Naive thymus-derived CD8-positive, alpha-beta T cell (primary cell): ENCODE measurements around the gene EMID1. TPM values are rescaled to one million over a fixed set of nuclear protein-coding genes. Genes with fewer than 3 reads are reported as not detected.
A peak's percentile ranks its signal among the peaks of the same experiment; 100 is the strongest.

Experiments
- ATAC-seq, 2 donors: fragments of 150-1000 bp; cut with Tn5 transposase in 1 of 2; sonication (Bioruptor Pico), chemical (Tn5 transposase) in 1 of 2; 1 replicate in 1 of 2; 2 replicates in 1 of 2; pipeline ENCODE4 v1.10.0; 2021; ENCODE audit warnings: mild to moderate bottlenecking in 2 of 2, moderate library complexity in 2 of 2
- POLR2A ChIA-PET: fragments of 350-600 bp; sonication (Branson Sonifier 250); formaldehyde crosslinking; loops from one replicate; lab custom pipeline; 2021; ENCODE audit warnings: antibody characterized with exemption; lab: Charles Lee
- DNase-seq, 10 donors: peaks; one replicate each; pipeline versions ENCODE4 v3.0.0 to v3.0.0-alpha.2; 2020 to 2022
- H3K27ac Mint-ChIP-seq, 10 donors: one replicate each; pipeline ENCODE4 v1.8.0; 2020 to 2022; ENCODE audit warnings: mild to moderate bottlenecking in 10 of 10, mixed read lengths in 10 of 10, moderate library complexity in 4 of 10, inconsistent platforms in 1 of 10
- H3K27me3 Mint-ChIP-seq, 5 donors: one replicate each; pipeline ENCODE4 v1.8.0; 2021 to 2022; ENCODE audit warnings: mixed read lengths in 5 of 5
- H3K36me3 Mint-ChIP-seq, 3 donors: one replicate each; pipeline ENCODE4 v1.8.0; 2020 to 2022; ENCODE audit warnings: mixed read lengths in 3 of 3, mild to moderate bottlenecking in 2 of 3, inconsistent platforms in 1 of 3
- H3K4me1 Mint-ChIP-seq, 4 donors: one replicate each; pipeline ENCODE4 v1.8.0; 2021 to 2022; ENCODE audit warnings: mixed read lengths in 4 of 4
- H3K4me3 Mint-ChIP-seq, 10 donors: one replicate each; pipeline ENCODE4 v1.8.0; 2020 to 2022; ENCODE audit warnings: mild to moderate bottlenecking in 10 of 10, mixed read lengths in 10 of 10, moderate library complexity in 6 of 10, inconsistent platforms in 1 of 10
- H3K9me3 Mint-ChIP-seq, 9 donors: one replicate each; pipeline ENCODE4 v1.8.0; 2020 to 2022; ENCODE audit warnings: mixed read lengths in 9 of 9, mild to moderate bottlenecking in 3 of 9, inconsistent platforms in 1 of 9, moderate library complexity in 1 of 9
- polyA plus RNA-seq, 3 donors: library from polyadenylated mRNA; unstranded; fragments of 300-500 nt; fragmentation: Illumina TruSeq; gene quantifications; one replicate each; pipeline ENCODE4 v1.2.3, GENCODE V29; 2021
- total RNA-seq, 8 experiments: library from RNA in 2 of 8; stranded (reverse) in 2 of 8; gene quantifications; one replicate each; pipeline ENCODE4 v1.2.3 and lab custom pipeline; 2021 to 2026

The EMID1 gene
- total and polyA plus RNA-seq, 5 experiments from 2014 or later = not detected

DNA sequence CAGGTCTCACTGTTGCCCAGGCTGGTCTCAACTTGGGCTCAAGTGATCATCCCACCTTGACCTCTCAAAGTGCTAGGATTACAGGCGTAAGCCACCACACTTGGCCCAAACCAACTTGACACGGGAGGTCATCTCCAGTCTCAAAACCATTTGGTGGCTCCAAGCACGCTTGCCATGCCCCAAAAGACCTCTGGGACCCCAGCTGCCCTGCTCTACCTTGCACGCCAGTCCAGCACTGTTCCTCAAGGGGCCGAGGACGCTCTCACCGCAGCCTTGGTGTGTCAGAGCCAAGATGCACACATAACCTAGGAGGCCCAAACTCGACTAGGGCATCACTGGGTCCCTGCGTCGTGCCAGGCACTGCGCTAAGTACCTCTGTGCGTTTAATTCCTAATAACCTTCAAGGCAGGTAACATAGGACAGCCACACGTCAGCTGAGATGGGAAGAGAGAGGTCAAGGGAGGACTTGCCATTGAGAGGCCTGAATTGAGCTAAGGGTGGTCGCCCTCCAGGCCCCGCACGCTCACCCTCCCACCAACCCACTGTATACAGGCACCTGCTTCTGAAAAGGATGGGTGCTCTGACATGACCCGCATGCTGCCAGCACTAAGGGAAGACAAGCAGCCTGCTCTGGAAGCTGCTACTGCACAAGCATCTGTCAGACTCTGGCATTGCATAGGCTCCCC is 96.2 kb downstream of the EMID1 start:
- Mint-ChIP-seq H3K27me3 (peaks cover 2 to 24% (median 4%) of the 10 kb centered on the region in 5 donors), H3K27ac (peak overlapping the region in 4 of 10 donors; percentile 40 to 95 (median 66)), H3K9me3 (no peaks in the 10 kb centered on the region), H3K4me1 (peaks cover 9 to 26% (median 13%) of the 10 kb centered on the region in 4 donors), H3K4me3 (no peak overlapping the region), H3K36me3 (peaks cover 6 to 47% (median 18%) of the 10 kb centered on the region in 3 donors)
- DNase-seq (no peak), ATAC-seq (no peak)
- POLR2A ChIA-PET = interaction anchor here (0.7 to 1.3 kb wide), 3 partner anchors 15 to 252 kb away, joined by 3 read pairs; partner anchors contain the start of genes EWSR1 and THOC5

DNA sequence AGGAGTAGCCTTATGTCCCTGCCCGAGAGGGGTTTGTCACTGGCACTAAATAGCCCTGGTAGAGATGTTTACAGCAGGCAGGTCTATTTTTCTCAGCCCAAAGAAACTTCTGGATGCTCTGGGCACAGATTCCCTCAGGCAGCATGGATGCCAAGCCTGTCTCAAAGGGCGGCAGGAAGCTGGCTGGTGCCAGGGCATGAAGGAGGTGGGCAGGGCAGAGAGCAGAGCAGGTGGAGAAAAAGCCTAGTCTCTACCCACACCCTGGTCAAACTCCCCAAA is 96.6 kb downstream of the EMID1 start:
- Mint-ChIP-seq H3K4me3 (no peak overlapping the region), H3K36me3 (peaks cover 6 to 42% (median 18%) of the 10 kb centered on the region in 3 donors), H3K9me3 (peaks cover 0 to under 1% (median 0%) of the 10 kb centered on the region in 9 donors), H3K27ac (no peak overlapping the region), H3K27me3 (peaks cover 2 to 24% (median 5%) of the 10 kb centered on the region in 5 donors), H3K4me1 (peaks cover 10 to 26% (median 14%) of the 10 kb centered on the region in 4 donors)
- ATAC-seq (no peak), DNase-seq (no peak)
- POLR2A ChIA-PET = no interaction called here

DNA sequence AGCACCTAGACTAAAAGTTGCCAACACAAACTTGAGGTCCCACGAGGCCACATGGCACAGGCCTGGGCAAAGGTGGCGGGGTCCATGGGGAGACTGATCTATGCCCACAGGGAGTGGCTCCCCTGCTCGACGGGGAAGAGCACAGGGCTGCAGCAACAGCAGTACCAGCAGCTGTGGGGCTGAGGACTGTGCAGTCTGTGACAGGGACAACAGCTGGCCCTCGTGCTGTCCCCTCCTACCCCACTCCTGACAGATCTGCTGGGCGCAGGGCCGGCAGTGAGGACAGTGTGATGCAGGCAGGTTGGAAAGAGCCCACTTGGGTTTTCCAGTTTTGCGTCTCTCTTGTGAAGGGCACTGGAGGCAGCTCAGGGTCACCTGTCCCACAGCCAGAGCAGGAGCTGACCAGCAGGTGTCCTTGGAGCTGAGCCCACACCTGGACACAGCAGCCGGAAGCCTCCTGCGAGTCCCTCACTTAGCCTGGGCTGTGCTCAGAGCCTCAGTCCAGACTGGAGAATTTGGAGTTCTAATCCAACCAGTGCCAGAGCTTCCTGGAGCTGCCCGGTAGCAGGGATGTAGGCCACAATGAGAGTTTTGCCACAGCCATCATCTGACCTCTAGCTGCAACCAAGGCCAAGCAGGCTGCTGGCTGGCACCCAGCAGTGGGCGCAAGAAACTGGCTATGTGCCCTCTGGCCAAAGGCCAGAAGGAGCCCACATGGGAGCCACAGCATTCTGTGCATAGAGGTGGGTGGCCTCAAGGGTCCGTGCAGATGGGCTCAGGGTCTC is 97.2 kb downstream of the EMID1 start:
- H3K9me3 Mint-ChIP-seq = peaks cover 0 to 2% (median 0%) of the 10 kb centered on the region in 9 donors

DNA sequence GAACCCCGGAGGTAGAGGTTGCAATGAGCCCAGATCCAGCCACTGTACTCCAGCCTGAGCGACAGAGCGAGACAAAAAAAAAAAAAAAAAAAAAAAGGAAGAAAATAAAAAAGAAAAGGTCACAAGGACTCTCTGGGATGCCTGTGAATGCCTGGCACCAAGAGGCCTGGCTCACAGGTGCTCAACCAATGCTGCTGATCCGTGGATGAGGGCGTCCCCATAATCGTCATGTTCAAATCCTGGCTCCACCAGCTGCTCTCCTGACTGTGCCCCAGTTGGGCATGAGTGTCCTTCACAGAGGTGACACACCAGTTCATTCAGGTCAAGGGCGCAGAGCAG is 100.1 kb downstream of the EMID1 start:
- ATAC-seq = no peak
- peaks cover 10 to 17% (median 13%) of the 10 kb centered on the region in 4 donors for H3K4me1 Mint-ChIP-seq
- H3K4me3 Mint-ChIP-seq = peak overlapping the region; percentile 66 to 84 (median 81)
- POLR2A ChIA-PET = interaction anchor here (1.0 kb wide), 1 partner anchor 9 kb away, joined by 4 read pairs; no protein-coding TSS in a partner anchor
- H3K27ac Mint-ChIP-seq = peak overlapping the region in 1 of 10 donors; percentile 34
- H3K9me3 Mint-ChIP-seq = peaks cover 0 to 2% (median 0%) of the 10 kb centered on the region in 9 donors
- H3K27me3 Mint-ChIP-seq = peaks cover 2 to 29% (median 9%) of the 10 kb centered on the region in 5 donors
- no peak for DNase-seq
- H3K36me3 Mint-ChIP-seq = peaks cover 0 to 8% (median 0%) of the 10 kb centered on the region in 3 donors

More for the DNA sequence above, 97.2 kb downstream of the EMID1 start:
- Mint-ChIP-seq H3K4me1 (peaks cover 12 to 26% (median 16%) of the 10 kb centered on the region in 4 donors), H3K36me3 (peaks cover under 1 to 37% (median 14%) of the 10 kb centered on the region in 3 donors), H3K27ac (peak overlapping the region in 1 of 10 donors; percentile 31), H3K27me3 (peaks cover 2 to 24% (median 9%) of the 10 kb centered on the region in 5 donors), H3K4me3 (no peak overlapping the region)
- no peak for DNase-seq
- POLR2A ChIA-PET = no interaction called here
- ATAC-seq = no peak

DNA sequence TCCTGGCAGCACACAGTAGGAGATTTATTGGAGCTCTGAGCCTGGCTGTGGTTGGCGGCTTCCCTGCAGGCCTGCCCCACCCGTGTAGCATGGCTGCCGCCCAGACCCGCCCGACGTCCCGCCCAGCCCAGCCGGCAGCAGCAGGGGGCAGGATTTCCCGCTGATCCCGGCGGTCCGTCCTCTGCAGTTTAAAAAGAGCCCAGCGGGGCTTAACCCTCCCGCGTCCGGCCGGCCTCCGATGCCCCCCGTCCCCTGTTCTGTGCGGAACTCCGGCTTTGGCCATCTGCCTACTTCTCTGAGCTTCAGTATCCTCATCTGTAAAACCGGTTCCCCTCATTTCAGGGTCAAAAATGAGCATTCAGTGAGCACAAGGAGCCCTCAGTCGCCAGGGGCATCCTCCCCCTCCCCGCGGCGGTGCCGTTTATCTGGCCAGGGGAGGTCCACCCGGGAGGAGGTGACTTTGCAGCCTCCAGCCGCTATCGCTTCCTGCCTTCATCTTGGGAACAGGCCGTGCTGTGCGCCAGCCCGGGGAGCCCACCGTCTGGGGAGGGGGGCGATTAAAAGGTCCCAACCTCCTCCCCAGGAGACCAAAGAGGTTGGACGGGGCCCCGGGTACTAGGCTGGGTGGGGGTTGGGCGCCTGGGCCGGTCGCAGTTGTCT is 100.6 kb downstream of the EMID1 start, which contains the start of gene GAS2L1:
Gene GAS2L1 (plus strand): TSS at position 476 of the 660 bp plus-strand sequence. CDS start 1,456 bp downstream, outside the sequence.
- POLR2A ChIA-PET = interaction anchor here (0.8 to 1.0 kb wide), 2 partner anchors 9 to 53 kb away, joined by 3 to 4 read pairs; no protein-coding TSS in a partner anchor
- ATAC-seq = peak; percentile 53 to 56
- peak in 3 of 10 donors; percentile 22 to 32 (median 25) for DNase-seq
- Mint-ChIP-seq H3K4me1 (peaks cover 5 to 18% (median 13%) of the 10 kb centered on the region in 4 donors), H3K27ac (peak within 1 kb of the TSS in 3 of 10 donors; percentile 24 to 56 (median 39)), H3K27me3 (peaks cover 2 to 34% (median 9%) of the 10 kb centered on the region in 5 donors), H3K9me3 (peaks cover 0 to 2% (median 0%) of the 10 kb centered on the region in 9 donors), H3K4me3 (peak within 1 kb of the TSS; percentile 69 to 85 (median 83)), H3K36me3 (peaks cover 0 to 3% (median 0%) of the 10 kb centered on the region in 3 donors)

DNA sequence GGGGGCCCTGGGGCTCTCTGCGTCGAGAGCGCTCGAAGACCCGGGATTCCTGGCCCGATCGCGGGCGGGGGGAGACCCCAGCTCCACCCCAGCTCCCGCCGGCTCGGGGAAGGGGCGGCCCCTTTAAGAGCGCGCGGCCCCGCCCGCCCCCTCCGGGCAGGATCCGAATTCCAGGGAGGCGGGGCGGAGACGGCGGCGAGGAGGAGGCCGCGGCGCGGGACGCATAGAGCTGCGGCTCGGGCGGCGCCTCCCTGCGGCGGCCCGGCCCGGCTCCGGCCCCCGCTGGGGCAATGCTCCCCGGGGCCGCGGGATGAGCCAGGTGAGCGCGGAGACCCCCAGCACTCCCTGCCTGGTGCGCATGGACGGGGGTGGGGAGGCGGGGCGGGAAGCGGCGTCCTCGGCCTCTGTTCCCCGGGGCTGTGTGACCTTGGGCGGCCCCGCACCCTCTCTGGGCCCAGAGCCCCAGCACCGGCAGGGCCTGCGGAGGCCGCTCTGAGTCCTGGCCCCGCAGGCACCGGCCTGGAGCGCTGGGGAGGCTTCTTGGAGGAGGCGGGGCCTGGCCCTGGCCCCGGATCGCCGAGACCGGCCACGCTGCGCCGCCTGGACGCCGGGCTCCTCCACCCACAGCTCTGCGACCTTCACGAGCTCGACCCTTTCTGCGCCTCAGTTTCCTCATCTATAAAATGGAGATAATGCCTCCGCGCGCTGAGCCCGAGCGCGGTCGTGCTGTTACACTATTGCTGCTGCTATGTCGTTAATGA is 101.3 kb downstream of the EMID1 start:
- ATAC-seq = peak in 1 of 2 donors; percentile 59
- H3K4me3 Mint-ChIP-seq = peak overlapping the region; percentile 69 to 85 (median 82)
- peak in 1 of 10 donors; percentile 30 for DNase-seq
- H3K36me3 Mint-ChIP-seq = no peaks in the 10 kb centered on the region
- peaks cover 2 to 37% (median 9%) of the 10 kb centered on the region in 5 donors for H3K27me3 Mint-ChIP-seq
- H3K9me3 Mint-ChIP-seq = peaks cover 0 to 2% (median 0%) of the 10 kb centered on the region in 9 donors
- peaks cover 5 to 18% (median 13%) of the 10 kb centered on the region in 4 donors for H3K4me1 Mint-ChIP-seq
- POLR2A ChIA-PET = interaction anchor here (0.8 to 1.0 kb wide), 2 partner anchors 10 to 52 kb away, joined by 3 to 4 read pairs; no protein-coding TSS in a partner anchor
- H3K27ac Mint-ChIP-seq = peak overlapping the region in 3 of 10 donors; percentile 24 to 56 (median 39)

DNA sequence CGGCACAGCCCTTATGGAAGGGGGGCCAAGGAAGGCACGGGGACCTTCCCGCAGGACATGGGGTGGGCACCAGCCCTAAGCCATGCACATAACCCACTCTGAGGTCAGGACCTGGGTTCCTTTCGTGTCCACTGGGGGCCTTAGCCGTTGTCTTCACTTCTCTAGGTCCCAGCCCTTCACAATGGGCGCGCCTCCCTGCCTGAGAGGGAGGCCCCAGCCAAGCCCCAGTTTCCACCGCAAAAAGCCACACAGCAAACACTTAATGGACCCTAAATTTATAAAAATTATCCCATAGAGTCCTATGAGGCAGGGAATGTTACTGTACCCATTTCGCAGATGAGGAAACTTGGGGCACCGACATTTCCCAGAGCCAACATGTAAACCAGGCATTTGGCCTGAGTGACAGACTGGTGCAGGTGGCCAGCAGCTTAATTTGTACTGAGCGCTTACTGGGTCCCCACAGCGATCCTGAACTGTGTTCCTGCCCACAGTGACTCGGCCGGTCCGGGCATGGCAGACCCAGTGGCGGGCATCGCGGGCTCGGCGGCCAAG is 102.0 kb downstream of the EMID1 start:
- POLR2A ChIA-PET = no interaction called here
- H3K4me3 Mint-ChIP-seq = peak overlapping the region; percentile 69 to 85 (median 81)
- no peak for ATAC-seq
- H3K27ac Mint-ChIP-seq = peak overlapping the region in 3 of 10 donors; percentile 24 to 56 (median 39)
- peaks cover 0 to 2% (median 0%) of the 10 kb centered on the region in 9 donors for H3K9me3 Mint-ChIP-seq
- H3K4me1 Mint-ChIP-seq = peaks cover 7 to 18% (median 14%) of the 10 kb centered on the region in 4 donors
- peaks cover 2 to 43% (median 14%) of the 10 kb centered on the region in 5 donors for H3K27me3 Mint-ChIP-seq
- DNase-seq = no peak
- no peaks in the 10 kb centered on the region for H3K36me3 Mint-ChIP-seq

DNA sequence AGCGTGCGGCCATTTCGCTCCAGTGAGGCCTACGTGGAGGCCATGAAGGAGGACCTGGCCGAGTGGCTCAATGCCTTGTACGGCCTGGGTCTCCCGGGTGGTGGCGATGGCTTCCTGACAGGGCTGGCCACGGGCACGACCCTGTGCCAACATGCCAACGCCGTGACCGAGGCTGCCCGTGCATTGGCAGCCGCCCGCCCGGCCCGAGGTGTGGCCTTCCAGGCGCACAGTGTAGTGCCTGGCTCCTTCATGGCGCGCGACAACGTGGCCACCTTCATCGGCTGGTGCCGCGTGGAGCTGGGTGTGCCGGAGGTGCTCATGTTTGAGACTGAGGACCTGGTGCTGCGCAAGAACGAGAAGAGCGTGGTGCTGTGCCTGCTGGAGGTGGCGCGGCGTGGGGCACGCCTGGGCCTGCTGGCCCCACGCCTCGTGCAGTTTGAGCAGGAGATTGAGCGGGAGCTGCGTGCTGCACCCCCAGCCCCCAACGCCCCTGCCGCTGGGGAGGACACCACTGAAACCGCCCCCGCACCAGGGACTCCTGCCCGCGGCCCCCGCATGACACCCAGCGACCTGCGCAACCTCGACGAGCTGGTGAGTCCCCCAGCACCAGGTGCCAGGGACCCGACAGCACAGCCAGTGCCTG is 102.6 kb downstream of the EMID1 start:
- ATAC-seq (peak in 1 of 2 donors; percentile 7), DNase-seq (no peak)
- Mint-ChIP-seq H3K27me3 (peaks cover 4 to 48% (median 18%) of the 10 kb centered on the region in 5 donors), H3K27ac (peak overlapping the region in 2 of 10 donors; percentile 29 to 59), H3K36me3 (no peaks in the 10 kb centered on the region), H3K4me3 (peak overlapping the region in 5 of 10 donors; percentile 14 to 41 (median 22)), H3K4me1 (peaks cover 7 to 21% (median 17%) of the 10 kb centered on the region in 4 donors), H3K9me3 (peaks cover 0 to 2% (median 0%) of the 10 kb centered on the region in 9 donors)
- POLR2A ChIA-PET = no interaction called here

DNA sequence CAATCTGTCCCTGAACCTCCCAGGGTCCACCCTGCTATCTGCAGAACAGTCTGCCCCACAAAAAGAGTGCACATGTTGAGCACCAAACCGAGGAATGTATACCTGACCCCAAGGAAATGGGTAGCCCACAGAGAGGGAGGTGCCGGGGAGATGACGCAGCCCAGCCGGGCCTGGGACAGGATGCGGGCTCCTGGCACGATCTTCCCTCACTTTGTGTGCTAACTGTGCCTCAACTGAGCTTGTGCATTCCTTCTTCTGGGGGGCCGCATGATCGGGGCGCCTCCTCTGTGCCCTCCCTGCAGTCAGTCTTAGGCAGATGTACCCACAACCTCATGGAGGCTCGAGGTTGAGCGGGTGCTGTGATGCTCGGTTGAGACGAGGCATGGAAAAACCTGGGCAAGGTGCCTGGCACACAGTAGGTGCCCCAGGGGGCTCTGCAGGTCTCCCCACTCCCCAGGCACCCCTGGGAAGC is 103.1 kb downstream of the EMID1 start:
- Mint-ChIP-seq H3K4me1 (peaks cover 9 to 26% (median 20%) of the 10 kb centered on the region in 4 donors), H3K27me3 (peaks cover 6 to 53% (median 23%) of the 10 kb centered on the region in 5 donors), H3K9me3 (peaks cover 0 to 2% (median 0%) of the 10 kb centered on the region in 9 donors), H3K4me3 (peak overlapping the region in 6 of 10 donors; percentile 3 to 41 (median 22)), H3K36me3 (no peaks in the 10 kb centered on the region), H3K27ac (peak overlapping the region in 3 of 10 donors; percentile 4 to 59 (median 36))
- peak in 3 of 10 donors; percentile 36 to 54 (median 41) for DNase-seq
- ATAC-seq = peak; percentile 20 to 75
- POLR2A ChIA-PET = no interaction called here
